C1 segment of cervical spinal cord (tissue), 14 donors: Measurements from ENCODE around the gene SOS1.
"Not testable (repeated sequence)": the region's sequence is repeated elsewhere in the genome, so short reads cannot be mapped to it uniquely, and the experiment has no call there.

ENCODE experiments used
- DNase-seq, 14 donors: peaks; one replicate each; lab custom pipeline; 2025; lab: John Stamatoyannopoulos, UW

Gene SOS1

DNA sequence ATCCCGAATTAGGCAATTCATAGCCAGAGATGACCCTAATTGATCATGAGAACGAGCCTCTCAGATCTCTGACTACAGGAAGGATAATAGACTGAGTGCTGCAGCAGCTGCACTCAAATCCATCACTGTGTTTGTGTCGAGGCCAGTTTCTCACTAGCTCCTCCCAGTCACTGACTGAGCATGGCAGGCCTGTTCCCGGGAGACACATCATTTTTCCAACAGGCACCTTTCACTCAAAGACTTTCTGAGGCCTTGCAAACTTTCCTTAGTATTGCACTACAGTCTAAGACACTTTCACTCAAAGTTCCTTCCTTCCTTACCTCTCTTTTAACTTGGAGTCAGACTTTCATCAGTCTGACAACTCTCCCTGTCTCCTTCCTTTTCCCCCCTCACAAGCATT is 13.7 kb downstream of the SOS1 start:
- DNase-seq, result peak in 3 of 14 donors; percentile 0 to 3 (median 2)

- DNase-seq, result no peak
These were observed 20.8 kb downstream of the SOS1 start for GRCh38 chr2:39099870-39100728.

DNA sequence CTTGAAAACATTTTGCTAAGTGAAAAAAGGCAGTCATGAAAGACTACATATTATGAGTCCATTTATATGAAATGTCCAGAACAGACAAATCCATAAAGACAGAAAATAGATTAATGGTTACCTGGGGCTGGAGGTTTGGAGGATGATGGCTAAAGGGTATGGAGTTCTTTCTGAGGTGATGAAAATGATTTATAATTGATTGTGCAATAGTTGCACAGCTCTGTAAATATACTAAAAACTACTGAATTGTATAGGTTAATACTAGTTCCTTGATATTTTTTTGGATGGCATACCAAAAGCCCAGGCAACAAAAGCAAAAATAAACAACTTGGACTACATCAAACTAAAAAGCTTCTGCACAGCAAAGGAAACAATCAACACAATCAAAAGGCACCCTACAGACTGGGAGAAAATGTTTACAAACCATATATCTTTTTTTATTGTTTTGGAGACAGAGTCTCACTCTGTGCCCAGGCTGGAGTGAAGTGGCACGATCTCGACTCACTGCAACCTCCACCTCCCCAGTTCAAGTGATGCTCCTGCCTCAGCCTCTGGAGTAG is 21.5 kb downstream of the SOS1 start:
- DNase-seq, result no peak

DNA sequence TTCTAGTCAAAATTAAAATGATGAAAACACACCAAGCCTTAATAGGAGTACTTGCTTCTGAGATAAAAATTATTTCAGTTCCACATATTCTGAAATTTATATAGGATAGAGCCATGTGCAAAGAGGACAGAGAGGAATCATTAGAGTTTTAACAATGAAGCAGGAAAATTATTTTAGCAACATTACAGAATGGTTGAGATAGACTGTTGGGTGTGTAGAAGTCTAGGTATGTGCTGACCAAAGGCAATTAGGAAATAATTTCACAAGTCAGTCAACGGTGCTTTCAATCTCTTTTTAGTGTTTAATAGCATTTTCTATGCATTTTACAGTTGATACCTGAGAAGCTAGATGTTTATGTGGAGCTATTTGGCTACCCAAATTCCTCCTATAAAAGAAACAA is 25.2 kb downstream of the SOS1 start:
- DNase-seq, result no peak

- DNase-seq, result no peak
These were observed 26.0 kb downstream of the SOS1 start for GRCh38 chr2:39094717-39095363.

DNA sequence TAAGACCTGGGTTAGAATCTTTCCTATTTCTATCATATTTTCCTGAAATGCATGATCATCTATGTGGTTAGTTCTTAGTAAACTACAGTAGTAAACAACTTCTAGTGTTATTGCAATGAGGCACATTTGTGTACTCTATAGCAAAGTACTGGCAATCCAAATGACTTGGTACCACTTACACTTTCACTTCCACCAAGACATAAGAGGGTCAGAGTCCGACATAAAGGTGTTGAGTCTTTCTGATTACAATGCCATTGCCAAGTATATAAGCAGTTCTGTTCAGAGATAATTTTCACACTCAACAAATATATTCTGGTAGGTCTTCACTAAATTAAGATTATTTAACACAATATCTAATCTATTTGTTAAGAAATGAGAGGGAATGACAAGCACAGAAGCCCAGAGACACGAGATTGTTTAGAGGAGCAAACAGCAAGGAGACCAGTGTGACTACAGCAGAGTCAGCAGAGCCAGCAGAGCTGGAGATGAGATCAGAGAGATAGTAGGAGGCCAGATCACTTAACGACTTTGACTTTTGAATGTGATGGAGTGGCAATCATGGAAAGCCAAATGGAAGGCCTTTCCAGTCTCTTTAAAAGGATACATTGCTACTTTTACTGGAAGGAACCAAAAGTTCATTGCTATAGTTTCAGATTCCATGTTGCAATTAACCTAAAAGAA is 27.5 kb downstream of the SOS1 start:
- DNase-seq, result no peak

DNA sequence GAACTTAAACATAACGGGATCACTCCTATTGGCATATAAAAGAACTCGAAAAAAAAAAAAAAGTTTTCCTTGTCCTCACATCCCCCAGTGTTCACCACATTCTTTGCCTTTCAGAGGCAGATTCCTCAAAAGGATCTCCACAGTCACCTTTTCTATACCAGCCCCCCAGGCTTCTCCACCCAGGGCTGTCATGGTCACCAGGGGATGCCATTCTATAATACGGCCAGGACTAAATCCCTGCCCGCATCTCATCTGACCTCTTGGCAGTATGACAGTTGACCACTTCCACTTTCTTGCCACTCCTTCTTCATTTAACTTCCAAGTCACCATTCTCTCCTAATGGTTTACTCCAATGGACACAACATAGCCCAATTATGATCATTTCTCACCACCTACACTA is 29.3 kb downstream of the SOS1 start:
- DNase-seq, result no peak

- DNase-seq, result no peak
These were observed 29.8 kb downstream of the SOS1 start for GRCh38 chr2:39091063-39091462.

GRCh38 chr2:39080152-39080551 is 40.7 kb downstream of the SOS1 start:
- DNase-seq, result no peak

DNA sequence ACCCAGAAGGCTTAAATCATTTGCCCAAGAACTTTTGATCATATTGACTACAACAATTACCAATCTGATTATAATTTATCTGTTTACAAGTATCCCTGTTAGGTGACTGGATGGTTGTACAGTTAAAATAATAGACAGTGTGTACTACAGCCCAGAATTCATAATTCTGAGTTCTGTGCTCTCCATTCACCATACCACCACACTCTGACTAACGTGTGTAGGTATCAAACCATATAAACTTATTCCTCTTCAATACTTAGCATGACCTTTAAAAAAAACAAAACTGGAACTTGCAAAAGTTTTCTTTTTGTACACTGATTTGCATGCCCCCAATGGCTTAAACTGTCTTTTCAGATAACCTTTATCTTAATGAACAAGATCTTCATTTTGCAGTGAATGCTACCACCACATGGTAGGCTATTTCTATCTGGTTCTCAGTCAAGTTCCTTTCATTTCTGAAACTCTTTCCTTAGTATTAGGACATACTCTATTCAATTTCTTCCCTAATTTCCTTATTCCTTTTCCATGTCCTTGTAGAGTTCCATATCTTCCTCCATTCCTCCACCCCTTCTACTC is 50.9 kb downstream of the SOS1 start:
- no peak for DNase-seq

- DNase-seq, result no peak
These were observed 51.7 kb downstream of the SOS1 start for GRCh38 chr2:39069136-39069515.

DNA sequence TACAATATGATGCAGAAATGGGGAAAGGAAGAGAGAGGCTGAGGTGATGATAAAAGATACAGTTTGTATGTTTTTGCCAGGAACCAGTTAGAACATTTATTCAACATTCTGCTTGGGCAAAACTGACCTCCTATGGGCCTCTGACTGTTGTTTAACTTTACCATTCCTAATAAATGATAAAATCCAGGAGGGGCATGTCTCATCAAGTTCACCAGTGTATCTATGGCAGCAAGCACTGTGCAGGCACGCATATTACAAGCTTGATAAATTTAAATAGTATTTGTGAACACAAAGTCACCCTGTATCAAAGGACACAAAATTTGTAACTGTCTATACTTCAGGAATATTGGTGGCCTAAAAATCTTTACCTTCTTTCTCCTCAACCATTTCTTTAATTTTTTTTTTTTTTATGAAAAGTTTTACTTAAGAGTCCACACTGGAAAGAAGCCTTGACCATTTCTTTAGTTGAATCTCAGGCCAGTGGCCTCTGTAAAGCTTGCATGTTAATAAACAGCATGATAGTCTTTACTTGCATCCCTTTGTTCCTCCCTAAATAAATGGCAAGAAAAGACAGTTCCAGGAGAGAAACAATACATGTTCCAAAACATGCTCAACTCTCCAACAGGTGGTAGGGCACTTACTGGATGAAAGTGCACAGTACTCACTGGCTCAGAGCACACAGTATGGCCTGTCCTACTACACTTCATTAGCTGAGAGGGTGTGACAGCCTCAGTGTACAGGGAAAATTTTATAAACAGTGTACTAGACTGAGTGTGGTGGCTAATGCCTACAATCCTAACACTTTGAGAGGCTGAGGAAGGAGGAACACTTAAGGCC is 52.3 kb downstream of the SOS1 start:
- DNase-seq, result no peak

- no peak for DNase-seq
These were observed 55.2 kb downstream of the SOS1 start for GRCh38 chr2:39065616-39066015.

- no peak for DNase-seq
These were observed 58.5 kb downstream of the SOS1 start for GRCh38 chr2:39062320-39062719.

DNA sequence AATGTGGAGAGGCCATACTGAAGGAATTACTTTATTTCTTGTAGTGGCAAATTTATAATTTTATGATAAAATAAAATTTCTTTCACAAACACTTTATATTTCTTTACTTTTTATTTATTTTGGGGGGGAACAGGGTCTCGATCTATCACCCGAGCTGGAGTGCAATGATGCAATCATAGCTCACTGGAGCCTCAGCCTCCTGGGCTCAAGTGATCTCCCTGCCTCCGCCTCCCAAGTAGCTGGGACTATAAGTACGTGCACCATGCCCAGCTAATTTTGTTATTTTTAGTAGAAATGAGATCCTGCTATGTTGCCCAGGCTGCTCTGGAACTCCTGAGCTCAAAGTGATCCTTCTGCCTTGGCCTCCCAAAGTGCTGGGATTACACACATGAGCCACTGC is 59.6 kb downstream of the SOS1 start:
- no peak for DNase-seq

DNA sequence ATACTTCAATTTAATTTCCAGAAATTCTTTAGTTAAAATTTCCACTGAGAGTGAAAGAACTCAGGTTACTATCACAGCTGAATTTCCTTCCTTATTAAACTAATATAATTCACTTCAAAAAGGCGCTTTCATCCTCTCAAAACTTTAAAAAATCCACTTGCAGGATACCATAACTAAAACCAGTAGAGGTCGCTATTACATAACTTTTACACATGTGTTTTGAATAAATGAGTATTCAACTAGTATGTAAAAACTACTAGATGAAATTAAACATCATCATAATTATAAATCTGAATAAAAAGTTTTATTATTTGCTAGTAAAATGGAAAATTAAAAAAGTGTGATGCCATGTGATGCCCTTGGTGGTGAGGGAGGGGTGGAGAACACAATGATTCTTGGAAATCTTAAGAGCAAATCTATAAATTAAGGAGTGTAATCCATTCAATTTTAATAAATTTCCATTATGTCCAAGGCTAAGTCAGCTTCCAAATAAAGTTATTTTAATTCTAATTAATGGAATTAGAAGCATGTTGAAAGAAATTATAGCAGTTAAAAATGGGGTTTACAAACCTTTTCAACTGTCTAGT is 61.4 kb downstream of the SOS1 start:
- peak in 1 of 14 donors; percentile 17 for DNase-seq

DNA sequence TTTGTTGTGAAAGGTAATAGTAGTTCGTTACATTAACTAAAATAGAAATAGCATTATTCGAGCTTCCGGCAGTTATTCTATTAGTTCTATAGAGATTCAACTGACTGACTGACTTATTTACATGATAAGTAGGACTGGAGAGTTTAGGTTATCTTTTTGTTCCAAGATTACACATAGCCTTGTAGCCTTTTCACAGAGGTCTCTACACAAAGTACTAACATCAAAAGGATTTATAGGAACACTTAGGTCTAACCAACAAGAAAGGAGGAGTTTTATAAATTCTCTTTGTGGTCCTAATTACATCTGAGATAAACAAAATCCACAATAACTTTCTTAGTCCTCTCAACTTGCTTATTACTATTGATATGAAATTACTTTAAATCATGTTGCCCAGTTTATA is 62.8 kb downstream of the SOS1 start:
- DNase-seq, result no peak

DNA sequence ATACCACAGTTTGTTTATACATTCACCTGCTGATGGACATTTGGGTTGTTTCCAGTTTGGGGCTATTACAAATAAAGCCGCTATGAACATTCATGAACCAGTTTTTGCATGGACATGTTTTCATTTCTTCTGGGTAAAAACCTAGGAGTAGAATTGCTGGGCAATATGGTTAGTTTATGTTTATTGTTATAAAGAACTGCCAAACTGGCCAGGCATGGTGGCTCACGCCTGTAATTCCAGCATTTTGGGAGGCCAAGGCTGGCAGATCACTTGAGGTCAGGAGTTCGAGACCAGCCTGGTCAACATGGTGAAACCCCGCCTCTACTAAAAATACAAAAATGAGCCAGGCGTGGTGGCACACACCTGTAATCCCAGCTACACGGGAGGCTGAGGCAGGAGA is 68.2 kb downstream of the SOS1 start:
- DNase-seq, result not testable (repeated sequence)

GRCh38 chr2:39050109-39050508 is 70.7 kb downstream of the SOS1 start:
- DNase-seq, result no peak

DNA sequence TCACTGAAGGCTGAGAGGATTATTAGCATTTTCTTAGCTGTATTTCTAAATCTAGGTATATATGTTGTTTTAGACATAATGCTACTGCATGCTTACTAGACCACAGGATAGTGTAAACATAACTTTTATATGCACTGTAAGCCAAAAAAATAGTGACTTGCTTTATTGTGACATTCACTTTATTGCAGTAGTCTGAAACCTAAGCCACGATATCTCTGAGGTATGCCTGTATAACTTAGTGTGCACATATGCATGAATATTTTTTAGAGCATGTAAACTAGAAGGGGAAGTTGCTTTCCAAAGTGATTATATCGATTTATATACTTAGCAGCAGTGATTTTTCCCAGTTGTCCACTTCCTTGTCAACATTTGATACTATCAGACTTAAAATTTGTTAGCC is 81.8 kb downstream of the SOS1 start:
- no peak for DNase-seq

DNA sequence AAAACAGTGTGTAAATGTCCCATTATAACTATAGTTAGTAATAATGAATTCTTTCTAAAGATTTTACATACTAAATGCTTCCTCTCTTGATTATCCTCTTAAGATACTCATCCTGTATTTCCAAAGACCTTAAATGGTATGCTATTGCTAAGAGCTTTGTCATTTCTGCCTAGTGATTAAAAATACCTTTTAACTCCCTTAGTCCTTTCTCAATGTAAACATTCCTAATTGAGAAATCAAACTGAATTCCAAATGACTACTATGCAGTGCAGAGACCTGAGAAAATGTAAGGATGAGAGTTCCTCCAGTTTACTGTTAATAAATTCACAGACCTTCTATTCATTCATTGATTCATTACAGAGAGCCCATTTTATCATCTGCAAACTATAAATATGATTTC is 86.9 kb downstream of the SOS1 start:
- no peak for DNase-seq
